Body of pancreas (tissue), 4 donors: ENCODE measurements around the gene CCDC91.

Experiments
- POLR2A ChIP-seq, 3 donors: fragments of 450-650 bp; IDR thresholded peaks; one replicate each; pipeline ENCODE4 v1.6.1; 2016; ENCODE audit warnings: antibody characterized with exemption in 3 of 3, mild to moderate bottlenecking in 2 of 3
- TF ChIP-seq, protein P1 (sequence below), 7 experiments: fragments of 450-650 bp in 4 of 7; fragments of 200-600 bp in 3 of 7; sonication (generic) in 3 of 7; IDR thresholded peaks; one replicate each; pipeline ENCODE4 v1.5.1; 2016 to 2019; ENCODE audit warnings: antibody characterized with exemption in 7 of 7

DNA sequence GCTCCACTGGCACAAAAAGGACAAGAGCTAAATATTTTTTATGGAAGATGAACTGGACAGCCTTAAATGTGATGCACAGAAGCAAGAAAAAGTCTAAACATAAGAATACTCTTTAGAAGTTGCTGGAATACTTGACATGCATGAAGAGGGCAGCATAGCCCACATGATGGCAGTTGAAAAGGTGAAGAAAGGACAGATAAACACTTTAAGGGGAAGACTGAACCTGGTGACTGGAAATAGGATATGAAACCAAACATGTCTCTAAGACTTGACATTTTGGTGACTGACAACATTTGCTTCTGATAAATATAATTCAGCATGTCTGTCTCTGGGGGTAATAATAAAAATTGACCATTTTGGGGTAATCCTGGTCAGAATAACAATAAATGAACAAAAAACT, 273.1 kb downstream of the CCDC91 start:
- TF ChIP-seq, protein P1, sequence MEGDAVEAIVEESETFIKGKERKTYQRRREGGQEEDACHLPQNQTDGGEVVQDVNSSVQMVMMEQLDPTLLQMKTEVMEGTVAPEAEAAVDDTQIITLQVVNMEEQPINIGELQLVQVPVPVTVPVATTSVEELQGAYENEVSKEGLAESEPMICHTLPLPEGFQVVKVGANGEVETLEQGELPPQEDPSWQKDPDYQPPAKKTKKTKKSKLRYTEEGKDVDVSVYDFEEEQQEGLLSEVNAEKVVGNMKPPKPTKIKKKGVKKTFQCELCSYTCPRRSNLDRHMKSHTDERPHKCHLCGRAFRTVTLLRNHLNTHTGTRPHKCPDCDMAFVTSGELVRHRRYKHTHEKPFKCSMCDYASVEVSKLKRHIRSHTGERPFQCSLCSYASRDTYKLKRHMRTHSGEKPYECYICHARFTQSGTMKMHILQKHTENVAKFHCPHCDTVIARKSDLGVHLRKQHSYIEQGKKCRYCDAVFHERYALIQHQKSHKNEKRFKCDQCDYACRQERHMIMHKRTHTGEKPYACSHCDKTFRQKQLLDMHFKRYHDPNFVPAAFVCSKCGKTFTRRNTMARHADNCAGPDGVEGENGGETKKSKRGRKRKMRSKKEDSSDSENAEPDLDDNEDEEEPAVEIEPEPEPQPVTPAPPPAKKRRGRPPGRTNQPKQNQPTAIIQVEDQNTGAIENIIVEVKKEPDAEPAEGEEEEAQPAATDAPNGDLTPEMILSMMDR (IDR thresholded peaks at IDR 0.05): no peak
- TF ChIP-seq POLR2A (IDR thresholded peaks at IDR 0.05): no peak
